Measurements from ENCODE around the gene FAM219A.
"Not testable (repeated sequence)": the region's sequence is repeated elsewhere in the genome, so short reads cannot be mapped to it uniquely, and the experiment has no call there.

FAM219A gene

DNA sequence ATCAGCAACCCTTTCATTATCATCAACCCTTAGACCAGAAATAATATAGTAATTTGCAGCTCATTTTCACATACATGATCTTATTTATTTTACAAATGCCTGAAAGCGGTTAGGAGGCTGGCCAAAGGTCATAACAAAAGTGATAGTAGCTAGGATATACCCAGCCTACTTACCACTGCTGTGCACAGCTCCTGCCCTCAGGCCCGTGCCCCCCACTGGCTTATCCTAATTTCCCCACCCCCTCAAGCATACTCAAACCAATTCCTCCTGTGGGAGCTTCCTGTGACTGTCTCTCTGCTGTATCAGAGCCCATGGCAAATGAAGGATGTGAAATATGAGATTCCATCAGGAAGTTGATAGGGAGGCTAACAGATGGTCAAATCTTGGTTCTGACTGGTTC is 14.8 kb downstream of the FAM219A start:
- no peak overlapping the region for H3K4me3 ChIP-seq (ENCODE audit: low read depth, low read length)
- in situ Hi-C loops (cut with HindIII; ENCODE audit: low sequenced_read_pairs), result loop anchor here (10.0 kb wide), 1 partner anchor 179 kb away; no protein-coding TSS in a partner anchor
- TF ChIP-seq, protein P1, sequence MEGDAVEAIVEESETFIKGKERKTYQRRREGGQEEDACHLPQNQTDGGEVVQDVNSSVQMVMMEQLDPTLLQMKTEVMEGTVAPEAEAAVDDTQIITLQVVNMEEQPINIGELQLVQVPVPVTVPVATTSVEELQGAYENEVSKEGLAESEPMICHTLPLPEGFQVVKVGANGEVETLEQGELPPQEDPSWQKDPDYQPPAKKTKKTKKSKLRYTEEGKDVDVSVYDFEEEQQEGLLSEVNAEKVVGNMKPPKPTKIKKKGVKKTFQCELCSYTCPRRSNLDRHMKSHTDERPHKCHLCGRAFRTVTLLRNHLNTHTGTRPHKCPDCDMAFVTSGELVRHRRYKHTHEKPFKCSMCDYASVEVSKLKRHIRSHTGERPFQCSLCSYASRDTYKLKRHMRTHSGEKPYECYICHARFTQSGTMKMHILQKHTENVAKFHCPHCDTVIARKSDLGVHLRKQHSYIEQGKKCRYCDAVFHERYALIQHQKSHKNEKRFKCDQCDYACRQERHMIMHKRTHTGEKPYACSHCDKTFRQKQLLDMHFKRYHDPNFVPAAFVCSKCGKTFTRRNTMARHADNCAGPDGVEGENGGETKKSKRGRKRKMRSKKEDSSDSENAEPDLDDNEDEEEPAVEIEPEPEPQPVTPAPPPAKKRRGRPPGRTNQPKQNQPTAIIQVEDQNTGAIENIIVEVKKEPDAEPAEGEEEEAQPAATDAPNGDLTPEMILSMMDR (IDR thresholded peaks at IDR 0.05; ENCODE audit: low read depth, low read length, missing control alignments), result no peak
- no peak for DNase-seq (ENCODE audit: low read depth)

DNA sequence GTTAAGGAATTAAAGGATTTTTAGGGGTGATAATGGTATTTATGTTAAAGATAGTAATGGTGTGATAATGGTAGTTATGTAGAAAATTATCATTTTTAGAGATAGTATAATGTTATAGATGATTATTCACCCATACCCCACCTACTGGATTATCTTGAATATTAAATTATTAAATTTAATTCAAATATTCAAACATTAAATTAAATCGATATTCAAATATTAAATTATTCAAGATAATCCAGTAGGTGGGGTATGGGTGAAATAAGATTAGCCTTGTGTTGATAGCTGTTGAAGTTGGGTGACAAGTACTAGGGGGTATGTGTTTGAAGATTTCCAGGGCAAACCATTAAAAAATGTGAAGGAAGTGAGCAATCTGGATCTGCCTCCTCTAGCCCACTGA is 15.6 kb downstream of the FAM219A start:
- H3K4me3 ChIP-seq (ENCODE audit: low read depth, low read length), result no peak overlapping the region
- no peak for DNase-seq (ENCODE audit: low read depth)
- TF ChIP-seq, protein P1 (IDR thresholded peaks at IDR 0.05; ENCODE audit: low read depth, low read length, missing control alignments), result no peak
- in situ Hi-C loops (cut with HindIII; ENCODE audit: low sequenced_read_pairs), result loop anchor here (10.0 kb wide), 1 partner anchor 178 kb away; no protein-coding TSS in a partner anchor

DNA sequence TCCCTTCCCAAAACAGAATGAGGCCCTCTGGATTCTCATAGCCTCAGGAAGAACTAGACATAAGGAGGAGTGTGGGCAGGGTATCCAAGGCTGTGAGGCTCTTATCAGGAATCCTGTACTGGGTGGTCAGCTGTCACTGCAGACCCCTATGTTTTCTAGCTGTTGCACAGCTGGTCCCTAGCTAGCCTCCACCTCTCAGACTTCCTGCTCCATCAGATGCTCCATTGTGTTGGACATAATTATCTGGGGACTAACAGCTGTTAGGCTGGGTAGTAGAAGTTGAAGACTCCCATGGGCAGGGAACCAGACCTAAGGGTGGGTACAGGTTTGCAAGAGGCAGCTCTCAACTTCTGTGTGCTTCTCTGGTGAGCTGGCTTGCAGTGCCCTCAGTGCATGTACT is 18.4 kb downstream of the FAM219A start:
- TF ChIP-seq, protein P1 (IDR thresholded peaks at IDR 0.05; ENCODE audit: low read depth, low read length, missing control alignments), result no peak
- no peak overlapping the region for H3K4me3 ChIP-seq (ENCODE audit: low read depth, low read length)
- DNase-seq (ENCODE audit: low read depth), result no peak
- in situ Hi-C loops (cut with HindIII; ENCODE audit: low sequenced_read_pairs), result loop anchor here (10.0 kb wide), 1 partner anchor 175 kb away; no protein-coding TSS in a partner anchor

DNA sequence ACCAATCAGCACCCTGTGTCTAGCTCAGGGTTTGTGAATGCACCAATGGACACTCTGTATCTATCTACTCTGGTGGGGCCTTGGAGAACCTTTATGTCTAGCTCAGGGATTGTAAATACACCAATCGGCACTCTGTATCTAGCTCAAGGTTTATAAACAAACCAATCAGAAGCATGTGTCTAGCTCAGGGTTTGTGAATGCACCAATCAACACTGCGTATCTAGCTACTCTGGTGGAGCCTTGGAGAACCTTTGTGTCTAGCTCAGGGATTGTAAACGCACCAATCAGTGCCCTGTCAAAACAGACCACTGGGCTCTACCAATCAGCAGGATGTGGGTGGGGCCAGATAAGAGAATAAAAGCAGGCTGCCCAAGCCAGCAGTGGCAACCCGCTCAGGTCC is 19.9 kb downstream of the FAM219A start:
- in situ Hi-C loops (cut with HindIII; ENCODE audit: low sequenced_read_pairs); H3K4me3 ChIP-seq (ENCODE audit: low read depth, low read length); DNase-seq (ENCODE audit: low read depth): not testable (repeated sequence)

DNA sequence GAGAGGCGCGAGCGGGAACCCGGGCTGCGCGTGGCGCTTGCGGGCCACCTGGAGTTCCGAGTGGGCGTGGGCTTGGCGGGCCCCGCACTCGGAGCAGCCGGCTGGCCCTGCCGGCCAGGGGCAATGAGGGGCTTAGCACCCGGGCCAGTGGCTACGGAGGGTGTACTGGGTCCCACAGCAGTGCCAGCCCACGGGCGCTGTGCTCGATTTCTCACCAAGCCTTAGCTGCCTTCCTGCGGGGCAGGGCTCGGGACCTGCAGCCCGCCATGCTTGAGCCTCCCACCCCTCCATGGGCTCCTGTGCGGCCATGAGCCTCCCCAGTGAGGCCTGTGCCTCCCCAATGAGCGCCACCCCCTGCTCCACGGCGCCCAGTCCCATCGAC is 20.5 kb downstream of the FAM219A start:
- DNase-seq (ENCODE audit: low read depth); H3K4me3 ChIP-seq (ENCODE audit: low read depth, low read length); in situ Hi-C loops (cut with HindIII; ENCODE audit: low sequenced_read_pairs): not testable (repeated sequence)

DNA sequence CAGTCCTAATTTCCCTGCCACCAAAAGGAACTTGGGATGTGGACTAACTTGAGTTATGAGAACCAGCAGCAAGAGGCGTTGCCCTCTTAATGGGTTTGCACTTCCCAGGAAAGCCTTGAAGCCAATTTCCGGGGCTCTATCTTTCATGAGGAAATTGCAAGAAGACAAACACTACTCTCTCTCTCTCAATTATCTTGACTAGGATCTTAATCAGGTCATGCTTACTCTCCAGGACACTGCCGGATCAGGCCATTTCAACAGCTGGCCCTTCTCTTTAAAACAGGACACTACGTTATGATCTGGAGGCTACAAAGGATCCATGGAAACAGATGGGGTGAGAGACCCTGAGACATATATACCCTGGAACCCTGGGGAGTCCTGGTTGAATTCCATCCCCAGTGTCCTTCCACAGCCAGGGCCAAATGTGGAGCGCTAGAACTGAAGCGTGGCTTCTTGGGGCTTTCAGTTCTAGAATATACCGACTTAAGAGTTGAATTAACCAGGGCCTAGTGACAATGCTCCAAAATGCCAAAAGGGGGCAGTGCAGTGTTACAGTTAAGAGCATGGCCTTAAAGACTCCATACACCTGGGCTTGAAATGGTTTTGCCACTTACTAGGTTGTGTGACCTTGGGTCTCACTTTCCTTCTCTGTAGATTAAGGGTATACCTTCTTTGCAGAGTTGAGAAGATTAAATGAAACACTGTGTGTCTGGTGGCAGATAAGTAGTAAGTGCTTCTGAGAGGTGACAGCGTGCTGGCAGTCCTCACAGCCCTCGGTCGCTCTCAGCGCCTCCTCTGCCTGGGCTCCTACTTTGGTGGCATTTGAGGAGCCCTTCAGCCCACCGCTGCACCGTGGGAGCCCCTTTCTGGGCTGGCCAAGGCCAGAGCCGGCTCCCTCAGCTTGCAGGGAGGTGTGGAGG is 21.1 kb downstream of the FAM219A start:
- no peak overlapping the region for H3K4me3 ChIP-seq (ENCODE audit: low read depth, low read length)
- TF ChIP-seq, protein P1 (IDR thresholded peaks at IDR 0.05; ENCODE audit: low read depth, low read length, missing control alignments), result peak; percentile 82
- in situ Hi-C loops (cut with HindIII; ENCODE audit: low sequenced_read_pairs), result no loop called here
- DNase-seq (ENCODE audit: low read depth), result peak; percentile 83

DNA sequence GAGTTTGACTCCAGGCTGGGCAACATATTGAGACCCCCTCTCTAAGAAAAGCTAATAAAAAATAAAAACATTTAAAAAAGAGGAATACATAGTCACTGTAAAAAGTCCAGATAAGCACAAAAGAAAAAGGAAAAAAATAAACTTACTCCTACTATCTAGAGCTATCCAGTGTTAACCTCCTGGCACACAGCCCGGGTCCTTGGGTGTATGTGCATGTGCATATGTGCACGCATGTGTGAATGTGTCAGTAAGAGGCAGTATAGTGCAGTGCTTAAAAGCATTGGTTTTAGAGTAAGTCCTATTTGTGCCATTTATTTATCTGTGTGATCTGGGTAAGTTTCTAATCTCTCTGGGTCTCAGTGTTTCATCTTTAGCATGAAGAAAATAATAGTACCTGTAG is 26.7 kb downstream of the FAM219A start:
- TF ChIP-seq, protein P1 (IDR thresholded peaks at IDR 0.05; ENCODE audit: low read depth, low read length, missing control alignments), result no peak
- DNase-seq (ENCODE audit: low read depth), result no peak
- in situ Hi-C loops (cut with HindIII; ENCODE audit: low sequenced_read_pairs), result no loop called here
- no peak overlapping the region for H3K4me3 ChIP-seq (ENCODE audit: low read depth, low read length)
